ENCODE data around the gene SSC5D. TPM values are rescaled to one million over a fixed set of nuclear protein-coding genes. Genes with fewer than 3 reads are reported as not detected.
A peak's percentile ranks its signal among the peaks of the same experiment; 100 is the strongest.

The SSC5D gene
- total and polyA plus RNA-seq, 2 of the 4 experiments (the other 2 are of a cell fraction): 1.4 to 19.1 TPM

DNA sequence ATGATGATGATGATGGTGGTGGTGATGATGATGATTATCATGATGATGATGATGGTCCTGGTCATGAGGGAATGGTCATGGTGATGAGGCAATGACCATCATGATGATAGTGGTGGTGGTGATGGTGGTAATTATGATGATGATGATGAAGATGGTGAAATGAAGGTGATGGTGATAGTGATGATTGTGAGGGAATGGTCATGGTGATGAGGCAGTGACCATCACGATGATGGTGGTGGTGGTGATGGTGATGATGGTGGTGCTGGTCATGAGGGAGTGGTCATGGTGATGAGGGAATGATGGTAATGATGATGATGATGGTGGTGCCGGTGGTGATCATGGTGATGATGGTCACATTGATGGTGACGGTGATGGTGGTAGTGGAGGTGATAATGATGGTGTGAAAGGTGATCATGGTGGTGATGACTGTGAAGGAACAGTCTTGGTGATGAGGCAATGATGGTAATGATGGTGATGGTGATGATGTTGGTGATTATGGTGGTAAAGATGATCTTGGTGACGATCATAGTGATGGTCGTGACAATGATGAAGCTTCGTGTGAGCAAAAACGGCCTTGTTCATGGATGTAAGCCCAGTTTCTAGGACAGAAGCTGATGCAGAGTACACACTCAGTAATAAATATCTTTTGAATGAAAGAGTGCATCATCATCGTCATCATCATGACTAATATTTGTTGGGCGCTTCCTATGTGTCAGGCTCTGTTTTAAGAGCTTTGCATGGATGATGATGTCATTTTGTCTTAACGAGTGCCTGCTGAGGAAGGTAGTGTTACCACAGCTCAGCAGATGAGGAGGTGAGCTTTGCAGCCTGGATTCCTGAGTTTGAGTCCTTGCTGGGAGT, 31.4 kb downstream of the SSC5D start:
- CTCF ChIA-PET: interaction anchor here (1.0 kb wide), 1 partner anchor 16 kb away, joined by 5 read pairs; no protein-coding TSS in a partner anchor
- H3K27ac ChIP-seq (ENCODE audit: insufficient read depth, low read length): no peak overlapping the region

More for the DNA sequence above, 31.4 kb downstream of the SSC5D start:
- Histone ChIP-seq H3K9me1 (ENCODE audit: insufficient read depth, low read length) (peaks cover 22% of the 10 kb centered on the region), H3K4me2 (ENCODE audit: low read depth, low read length) (no peak overlapping the region), H3K14ac (replicated peaks; ENCODE audit: low read depth, low read length) (peak overlapping the region; percentile 38; the same call in 1 of the 2 replicates), H2BK15ac (ENCODE audit: low read depth, low read length) (no peak overlapping the region; the same call in 2 of the 3 replicates), H3K18ac (ENCODE audit: low read depth, low read length) (peak overlapping the region; percentile 43; the same call in 1 of the 2 replicates), H2BK5ac (ENCODE audit: low read depth, low read length, poor library complexity, severe bottlenecking) (peak overlapping the region; percentile 82), H3K79me1 (ENCODE audit: low read depth in 1 of 2, low read length in 2 of 2) (peaks cover 0 to 18% of the 10 kb centered on the region in 2 experiments; a peak in 2 of 4 replicates), H2BK120ac (ENCODE audit: low read depth, low read length) (peak overlapping the region; percentile 35), H3K23ac (ENCODE audit: low read depth, low read length) (no peak overlapping the region), H3K36me3 (ENCODE audit: control insufficient read depth, insufficient read depth, low read length) (no peaks in the 10 kb centered on the region), H4K8ac (ENCODE audit: low read depth in 2 of 2, low read length in 2 of 2) (peak overlapping the region in 1 of 2 experiments; percentile 64; a peak in 2 of 4 replicates), H2AK9ac (replicated peaks; ENCODE audit: low read depth, low read length, poor library complexity) (no peak overlapping the region), H4K5ac (ENCODE audit: low read depth, low read length) (peak overlapping the region; percentile 6; the same call in 1 of the 2 replicates), H3K4me3 (ENCODE audit: insufficient read depth, low read depth, low read length) (no peak overlapping the region), H3K9ac (ENCODE audit: low read depth, low read length) (no peak overlapping the region), H2BK20ac (ENCODE audit: low read depth, low read length) (no peak overlapping the region; the same call in 1 of the 2 replicates), H3K56ac (ENCODE audit: extremely low read depth, insufficient read depth, low read length) (no peak overlapping the region), H3K4ac (ENCODE audit: low read depth, low read length) (peak overlapping the region; percentile 64), H2AK5ac (ENCODE audit: low read depth, low read length) (peak overlapping the region; percentile 88), H3K27me3 (ENCODE audit: control insufficient read depth, insufficient read depth, low read length) (no peaks in the 10 kb centered on the region), H3K9me3 (ENCODE audit: control insufficient read depth, insufficient read depth, low read length) (no peaks in the 10 kb centered on the region), H4K20me1 (ENCODE audit: insufficient read depth, low read length) (no peaks in the 10 kb centered on the region), H2AFZ (replicated peaks; ENCODE audit: low read length, poor library complexity) (peak overlapping the region; percentile 52), H4K91ac (ENCODE audit: insufficient read depth, low read depth, low read length) (no peak overlapping the region), H3K4me1 (ENCODE audit: control insufficient read depth, insufficient read depth, low read length) (peaks cover 2% of the 10 kb centered on the region; the same call in 1 of the 2 replicates)
- dilution Hi-C loops (cut with HindIII; ENCODE audit: low sequenced_read_pairs, unreplicated experiment) (no loop called here), intact Hi-C loops (cut with micrococcal nuclease) (no loop called here), in situ Hi-C loops (cut with MboI; ENCODE audit: low sequenced_read_pairs) (loop anchor here (5.0 kb wide), 1 partner anchor 88 kb away; the partner anchor contains the start of gene ZNF865)
- 95% methylated on average over 3 of the region's 10 CpGs; no CpG with 5 or more reads in 1 of the 2 experiments for WGBS, 2 experiments (ENCODE audit: extremely low coverage in 2 of 2, insufficient read length in 1 of 2)
- peak; percentile 54 for TF ChIP-seq CEBPB (IDR thresholded peaks at IDR 0.05; ENCODE audit: low read depth, low read length)
- no peak for TF ChIP-seq MAZ (IDR thresholded peaks at IDR 0.05; ENCODE audit: borderline replicate concordance, low read depth, low read length)
- TF ChIP-seq NFE2L2 (IDR thresholded peaks at IDR 0.05; ENCODE audit: low read depth, low read length): peak; percentile 59
- no peak for TF ChIP-seq RCOR1 (IDR thresholded peaks at IDR 0.05; ENCODE audit: insufficient replicate concordance, low read length)
- TF ChIP-seq MAFK (IDR thresholded peaks at IDR 0.05; ENCODE audit: low read depth, low read length): peak; percentile 43; the same call in 1 of the 2 replicates
- TF ChIP-seq BHLHE40 (IDR thresholded peaks at IDR 0.05; ENCODE audit: low read depth, low read length): peak; percentile 58; the same call in 1 of the 2 replicates
- peak; percentile 2; the same call in 1 of the 2 replicates for TF ChIP-seq SMC3 (IDR thresholded peaks at IDR 0.05; ENCODE audit: low read depth, low read length)
- peak; percentile 81 for TF ChIP-seq FOS (IDR thresholded peaks at IDR 0.05; ENCODE audit: low read depth, low read length)
- ATAC-seq (ENCODE audit: low read depth): peak; percentile 24; the same call in 1 of the 2 replicates
- peak; percentile 98 for DNase-seq
- no TSS peak for BruUV-seq (replicated peaks)
- POLR2A ChIA-PET (ENCODE audit: unreplicated experiment): no interaction called here

Measured in IMR-90 (cell line).